GM10847 (cell line): ENCODE measurements around the gene EDEM3.

Experiments
- POLR2A ChIP-seq: IDR thresholded peaks from 2 replicates; pipeline ENCODE4 v1.6.1; 2011; ENCODE audit not compliant: insufficient read length; ENCODE audit errors: extremely low read depth

Gene EDEM3

GRCh38 chr1:184701816-184702215, 52.8 kb downstream of the EDEM3 start:
- TF ChIP-seq POLR2A, result no peak

GRCh38 chr1:184698969-184699368, 55.7 kb downstream of the EDEM3 start:
- no peak for TF ChIP-seq POLR2A

- no peak for TF ChIP-seq POLR2A
Measured at GRCh38 chr1:184698016-184698415, 56.6 kb downstream of the EDEM3 start.

- TF ChIP-seq POLR2A, result no peak
Measured at GRCh38 chr1:184696403-184696802, 58.3 kb downstream of the EDEM3 start.

GRCh38 chr1:184695023-184695422, 59.6 kb downstream of the EDEM3 start:
- no peak for TF ChIP-seq POLR2A

- TF ChIP-seq POLR2A, result no peak
Measured at GRCh38 chr1:184693011-184693410, 61.6 kb downstream of the EDEM3 start.

GRCh38 chr1:184691719-184692324, 62.8 kb downstream of the EDEM3 start:
- no peak for TF ChIP-seq POLR2A

GRCh38 chr1:184686540-184686939, 68.1 kb downstream of the EDEM3 start:
- TF ChIP-seq POLR2A, result no peak

- TF ChIP-seq POLR2A, result no peak
Measured at GRCh38 chr1:184685116-184685515, 69.5 kb downstream of the EDEM3 start.

- TF ChIP-seq POLR2A, result no peak
Measured at GRCh38 chr1:184684285-184685074, 70.2 kb downstream of the EDEM3 start.

GRCh38 chr1:184682956-184683355, 71.7 kb downstream of the EDEM3 start:
- TF ChIP-seq POLR2A, result no peak

GRCh38 chr1:184677344-184677743, 77.3 kb downstream of the EDEM3 start:
- TF ChIP-seq POLR2A, result no peak

- TF ChIP-seq POLR2A, result no peak
Measured at GRCh38 chr1:184673305-184673704, 81.4 kb downstream of the EDEM3 start.

GRCh38 chr1:184672013-184672726, 82.5 kb downstream of the EDEM3 start:
- no peak for TF ChIP-seq POLR2A

GRCh38 chr1:184669391-184669790, 85.3 kb downstream of the EDEM3 start:
- no peak for TF ChIP-seq POLR2A

GRCh38 chr1:184665360-184665759, 89.3 kb downstream of the EDEM3 start:
- no peak for TF ChIP-seq POLR2A

- TF ChIP-seq POLR2A, result no peak
Measured at GRCh38 chr1:184664661-184665060, 90.0 kb downstream of the EDEM3 start.
